H9 (cell line): ENCODE results near the gene DPF1. TPM values are rescaled to one million over a fixed set of nuclear protein-coding genes. Genes with fewer than 3 reads are reported as not detected.

Experiments used
- DNase-seq: peaks from one replicate; pipeline ENCODE4 v3.0.0-alpha.2; 2017
- H2AFZ ChIP-seq: one replicate; pipeline ENCODE4 v1.6.1; 2013; ENCODE audit warnings: mild to moderate bottlenecking, low read length, control low read depth, moderate library complexity
- H2AK5ac ChIP-seq: 2 replicates; pipeline ENCODE4 v1.6.1; 2013; ENCODE audit warnings: low read length, control low read depth, mixed read lengths; ENCODE audit not compliant: insufficient read length
- H2BK120ac ChIP-seq: one replicate; pipeline ENCODE4 v1.6.1; 2013; ENCODE audit warnings: low read depth, mild to moderate bottlenecking, low read length, control low read depth, inconsistent platforms; ENCODE audit not compliant: poor library complexity, severe bottlenecking
- H2BK12ac ChIP-seq: 2 replicates; pipeline ENCODE4 v1.6.1; 2013; ENCODE audit warnings: low read length, control low read depth, mixed read lengths, low read depth; ENCODE audit not compliant: insufficient read length
- H2BK15ac ChIP-seq: 2 replicates; pipeline ENCODE4 v1.6.1; 2013; ENCODE audit warnings: low read depth, low read length, control low read depth
- H2BK20ac ChIP-seq: one replicate; pipeline ENCODE4 v1.6.1; 2013; ENCODE audit warnings: low read depth, mild to moderate bottlenecking, low read length, control low read depth, inconsistent platforms; ENCODE audit not compliant: poor library complexity, severe bottlenecking
- H2BK5ac ChIP-seq: 2 replicates; pipeline ENCODE4 v1.6.1; 2013; ENCODE audit warnings: low read length, control low read depth, mixed read lengths; ENCODE audit not compliant: insufficient read length
- H3K14ac ChIP-seq: 2 replicates; pipeline ENCODE4 v1.6.1; 2013; ENCODE audit warnings: low read length, control low read depth; ENCODE audit not compliant: insufficient read depth
- H3K18ac ChIP-seq: 2 replicates; pipeline ENCODE4 v1.6.1; 2013; ENCODE audit warnings: low read depth, mild to moderate bottlenecking, mixed read lengths, low read length, control low read depth; ENCODE audit not compliant: insufficient read length
- H3K23ac ChIP-seq: 2 replicates; pipeline ENCODE4 v1.6.1; 2013; ENCODE audit warnings: low read length, control low read depth, mixed read lengths, low read depth; ENCODE audit not compliant: insufficient read length
- H3K23me2 ChIP-seq: 2 replicates; pipeline ENCODE4 v1.6.1; 2013; ENCODE audit warnings: low read depth, mild to moderate bottlenecking, mixed read lengths, low read length, control low read depth; ENCODE audit not compliant: insufficient read length, poor library complexity, severe bottlenecking
- H3K27ac ChIP-seq: 2 replicates; pipeline ENCODE4 v1.5.1; 2013; ENCODE audit warnings: low read length, control low read depth, mixed read lengths, low read depth; ENCODE audit not compliant: insufficient read length
- H3K27me3 ChIP-seq: 2 replicates; pipeline ENCODE4 v1.6.1; 2013; ENCODE audit warnings: low read length, control low read depth, inconsistent platforms; ENCODE audit not compliant: insufficient read depth
- H3K4ac ChIP-seq: 2 replicates; pipeline ENCODE4 v1.6.1; 2013; ENCODE audit warnings: low read depth, mild to moderate bottlenecking, control low read depth, inconsistent platforms, low read length, moderate library complexity
- H3K4me1 ChIP-seq: 2 replicates; pipeline ENCODE4 v1.6.1; 2013; ENCODE audit warnings: low read length, control low read depth, inconsistent platforms; ENCODE audit not compliant: insufficient read depth
- H3K4me2 ChIP-seq: 2 replicates; pipeline ENCODE4 v1.6.1; 2013; ENCODE audit warnings: low read length, control low read depth, mixed read lengths; ENCODE audit not compliant: insufficient read length, insufficient read depth
- H3K56ac ChIP-seq: 2 replicates; pipeline ENCODE4 v1.6.1; 2013; ENCODE audit warnings: low read depth, mild to moderate bottlenecking, mixed read lengths, low read length, control low read depth; ENCODE audit not compliant: insufficient read length
- H3K79me1 ChIP-seq: 2 replicates; pipeline ENCODE4 v1.6.1; 2013; ENCODE audit warnings: low read depth, mild to moderate bottlenecking, moderate library complexity, low read length, control low read depth, inconsistent platforms; ENCODE audit not compliant: insufficient read depth, poor library complexity, severe bottlenecking
- H3K79me2 ChIP-seq: 2 replicates; pipeline ENCODE4 v1.6.1; 2013; ENCODE audit warnings: low read length, control low read depth, inconsistent platforms; ENCODE audit not compliant: insufficient read depth
- H3K9ac ChIP-seq: 2 replicates; pipeline ENCODE4 v1.6.1; 2013; ENCODE audit warnings: low read length, control low read depth, mixed read lengths; ENCODE audit not compliant: insufficient read length; ENCODE audit errors: extremely low read depth
- H3K9me3 ChIP-seq: one replicate; pipeline ENCODE4 v1.6.1; 2013; ENCODE audit warnings: low read depth, low read length, inconsistent platforms; ENCODE audit not compliant: control insufficient read depth
- H3T11ph ChIP-seq: one replicate; pipeline ENCODE4 v1.6.1; 2013; ENCODE audit warnings: mild to moderate bottlenecking, low read length, control low read depth, inconsistent platforms
- H4K20me1 ChIP-seq: one replicate; pipeline ENCODE4 v1.6.1; 2013; ENCODE audit not compliant: control insufficient read depth, insufficient read length, insufficient read depth
- H4K5ac ChIP-seq: 2 replicates; pipeline ENCODE4 v1.6.1; 2013; ENCODE audit warnings: low read depth, mild to moderate bottlenecking, mixed read lengths, low read length, control low read depth; ENCODE audit not compliant: insufficient read length
- H4K8ac ChIP-seq: replicated peaks from 2 replicates; pipeline ENCODE4 v1.6.1; 2013; ENCODE audit warnings: low read length, control low read depth, mixed read lengths, low read depth; ENCODE audit not compliant: insufficient read length
- H4K91ac ChIP-seq: 2 replicates; pipeline ENCODE4 v1.6.1; 2013; ENCODE audit warnings: low read depth, mild to moderate bottlenecking, moderate library complexity, mixed read lengths, low read length, control low read depth; ENCODE audit not compliant: insufficient read length
- H3K27ac Mint-ChIP-seq, 3 experiments: 2 replicates in 2 of 3; 3 replicates in 1 of 3; pipeline ENCODE4 v1.8.0; 2020 to 2021; ENCODE audit warnings: mixed read lengths in 3 of 3, mild to moderate bottlenecking in 1 of 3, moderate library complexity in 1 of 3
- H3K27me3 Mint-ChIP-seq: 2 replicates; pipeline ENCODE4 v1.8.0; 2021; ENCODE audit warnings: low read depth, mild to moderate bottlenecking, moderate library complexity, mixed read lengths
- H3K36me3 Mint-ChIP-seq, 3 experiments: 2 replicates in 2 of 3; 3 replicates in 1 of 3; pipeline ENCODE4 v1.8.0; 2020 to 2021; ENCODE audit warnings: low read depth in 3 of 3, mixed read lengths in 3 of 3; ENCODE audit not compliant: insufficient read depth in 1 of 3
- H3K4me1 Mint-ChIP-seq, 2 experiments: 2 replicates each; pipeline ENCODE4 v1.8.0; 2020; ENCODE audit warnings: mixed read lengths in 2 of 2
- H3K4me3 Mint-ChIP-seq, 2 experiments: 2 replicates in 1 of 2; 3 replicates in 1 of 2; pipeline ENCODE4 v1.8.0; 2020 to 2021; ENCODE audit warnings: mild to moderate bottlenecking in 2 of 2, mixed read lengths in 2 of 2, moderate library complexity in 1 of 2
- H3K9me3 Mint-ChIP-seq, 2 experiments: 2 replicates in 1 of 2; 3 replicates in 1 of 2; pipeline ENCODE4 v1.8.0; 2020; ENCODE audit warnings: mild to moderate bottlenecking in 2 of 2, mixed read lengths in 2 of 2, moderate library complexity in 1 of 2
- CTCF ChIP-seq: fragments of 200-600 bp; sonication (generic); conservative IDR thresholded peaks from 3 replicates; pipeline ENCODE4 v1.8.0; 2021; ENCODE audit warnings: antibody characterized with exemption, mild to moderate bottlenecking
- WGBS: extraction: QIAGEN DNeasy Blood & Tissue Kit; methylation state at CpG from one replicate; pipeline ENCODE4 v1.1.7; 2013; ENCODE audit warnings: missing lambda C conversion rate, low lambda C conversion rate, mixed read lengths; ENCODE audit not compliant: insufficient read length; ENCODE audit errors: extremely low coverage; 5-methylcytosine and 5-hydroxymethylcytosine counted together
- total RNA-seq: library from RNA; stranded (reverse); gene quantifications from 2 replicates; pipeline ENCODE4 v1.2.1, GENCODE V29; 2021

The DPF1 gene
- total RNA-seq, 1 experiment from 2014 or later: 12.0 TPM

GRCh38 chr19:38208571-38208970, 15.5 kb downstream of the DPF1 start:
- Histone ChIP-seq H3K4me2 (no peak overlapping the region), H4K91ac (no peak overlapping the region)
- TF ChIP-seq CTCF: no peak

More at GRCh38 chr19:38208571-38208970, 15.5 kb downstream of the DPF1 start:
- H3K9me3 ChIP-seq: no peaks in the 10 kb centered on the region
- Mint-ChIP-seq H3K4me3 (peak overlapping the region in 1 of 2 experiments; percentile 82; a peak in 3 of 5 replicates), H3K36me3 (peaks cover 0 to 11% (median 10%) of the 10 kb centered on the region in 3 experiments; a peak in 3 of 7 replicates), H3K27me3 (peaks cover 24% of the 10 kb centered on the region), H3K4me1 (peaks cover 21 to 47% of the 10 kb centered on the region in 2 experiments), H3K9me3 (no peaks in the 10 kb centered on the region), H3K27ac (peak overlapping the region in 2 of 3 experiments; percentile 90 to 94; a peak in 2 of 7 replicates)
- no peak overlapping the region for H4K8ac ChIP-seq
- H3K18ac ChIP-seq: no peak overlapping the region
- no peak overlapping the region for H3K23ac ChIP-seq
- no peak overlapping the region for H3T11ph ChIP-seq
- H2BK15ac ChIP-seq: no peak overlapping the region
- no peak overlapping the region for H2AFZ ChIP-seq
- H2AK5ac ChIP-seq: no peak overlapping the region
- no peak overlapping the region for H3K56ac ChIP-seq
- H2BK120ac ChIP-seq: no peak overlapping the region
- H4K20me1 ChIP-seq: no peaks in the 10 kb centered on the region
- no peak overlapping the region for H2BK12ac ChIP-seq
- H3K9ac ChIP-seq: no peak overlapping the region
- H2BK5ac ChIP-seq: no peak overlapping the region
- H3K4me1 ChIP-seq: no peaks in the 10 kb centered on the region
- WGBS: no CpG with 5 or more reads among the region's 3 CpGs
- H4K5ac ChIP-seq: no peak overlapping the region
- H2BK20ac ChIP-seq: no peak overlapping the region
- no peaks in the 10 kb centered on the region for H3K79me1 ChIP-seq
- no peak overlapping the region for H3K14ac ChIP-seq
- no peak overlapping the region for H3K27ac ChIP-seq
- no peaks in the 10 kb centered on the region for H3K27me3 ChIP-seq
- no peak for DNase-seq
- H3K23me2 ChIP-seq: peaks cover 20% of the 10 kb centered on the region
- no peak overlapping the region for H3K4ac ChIP-seq
- no peaks in the 10 kb centered on the region for H3K79me2 ChIP-seq
